ENCODE results near the gene OR4D2.

GRCh38 chr17:58207451-58207850, 40.7 kb downstream of the OR4D2 start:
- TF ChIP-seq ZNF670 (tag by site-specific recombination; IDR thresholded peaks at IDR 0.05; ENCODE audit: low read depth) (no peak), ZNF2 (tag by site-specific recombination; IDR thresholded peaks at IDR 0.05) (no peak), ZNF292 (tag by site-specific recombination; IDR thresholded peaks at IDR 0.05; ENCODE audit: borderline replicate concordance, low read depth) (no peak), CTCF (tag by site-specific recombination; IDR thresholded peaks at IDR 0.05) (no peak)

All from HEK293 (cell line).